Nephron progenitor cell (in vitro differentiated cells): ENCODE results near the gene MON1A.
"Not testable (repeated sequence)": the region's sequence is repeated elsewhere in the genome, so short reads cannot be mapped to it uniquely, and the experiment has no call there.

Experiments
- DNase-seq: peaks from one replicate; pipeline ENCODE4 v3.0.0; 2021
- H3K27ac Mint-ChIP-seq: 2 replicates; pipeline ENCODE4 v1.8.0; 2021; ENCODE audit warnings: mild to moderate bottlenecking, moderate library complexity, mixed read lengths
- H3K27me3 Mint-ChIP-seq: 2 replicates; pipeline ENCODE4 v1.8.0; 2021; ENCODE audit warnings: mild to moderate bottlenecking, low read depth, mixed read lengths; ENCODE audit not compliant: poor library complexity
- H3K36me3 Mint-ChIP-seq: 2 replicates; pipeline ENCODE4 v1.8.0; 2021; ENCODE audit warnings: low read depth, mixed read lengths
- H3K4me1 Mint-ChIP-seq: 2 replicates; pipeline ENCODE4 v1.8.0; 2021; ENCODE audit warnings: mixed read lengths
- H3K4me3 Mint-ChIP-seq: 2 replicates; pipeline ENCODE4 v1.8.0; 2021; ENCODE audit warnings: mild to moderate bottlenecking, moderate library complexity, mixed read lengths
- H3K9me3 Mint-ChIP-seq: 2 replicates; pipeline ENCODE4 v1.8.0; 2021; ENCODE audit warnings: mild to moderate bottlenecking, moderate library complexity, mixed read lengths
- TF ChIP-seq, protein P1 (sequence below): fragments of 200-600 bp; sonication (generic); IDR thresholded peaks from 2 replicates; pipeline ENCODE4 v1.5.0; 2021; ENCODE audit warnings: antibody characterized with exemption

MON1A gene

DNA sequence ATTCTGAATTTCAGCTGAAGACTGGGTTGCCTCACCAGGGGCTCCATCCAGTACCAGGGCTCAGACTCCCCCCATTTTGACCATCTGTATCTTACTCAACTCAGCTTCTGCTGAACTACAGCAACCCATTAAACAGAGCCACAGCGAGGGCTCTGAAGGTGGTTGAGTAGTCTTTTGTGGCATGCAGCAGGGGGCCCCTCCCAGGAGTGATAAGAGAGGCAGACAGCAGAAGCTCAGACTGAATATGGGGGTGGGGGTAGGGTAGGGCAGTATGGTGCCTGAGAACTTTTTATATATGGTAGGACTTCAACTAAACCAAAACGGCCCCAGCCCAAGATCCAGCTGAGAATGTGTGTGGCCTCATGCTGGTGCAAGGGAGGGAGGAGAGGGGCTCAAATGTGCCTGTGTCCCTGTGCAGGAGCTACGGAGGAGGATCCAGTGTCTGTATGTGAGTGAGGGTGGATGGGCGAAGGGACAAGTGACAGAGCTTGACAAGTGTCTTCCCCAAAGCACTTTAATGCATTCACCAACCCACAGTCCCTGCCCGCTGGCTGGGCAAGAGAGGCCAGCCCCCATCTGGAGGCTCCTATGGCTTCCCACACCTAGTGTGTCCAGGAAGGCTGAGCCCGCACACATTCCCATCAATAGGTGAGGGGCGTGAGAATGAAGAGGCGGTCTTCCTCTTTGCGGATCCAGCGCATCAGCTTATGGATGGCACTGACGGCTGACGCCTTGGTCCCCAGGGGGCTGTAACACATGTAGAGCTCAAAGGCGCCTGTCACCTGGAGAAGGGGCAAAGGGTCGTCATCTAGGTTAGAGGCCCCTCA lies 21.0 kb downstream of the MON1A start:
- TF ChIP-seq, protein P1, sequence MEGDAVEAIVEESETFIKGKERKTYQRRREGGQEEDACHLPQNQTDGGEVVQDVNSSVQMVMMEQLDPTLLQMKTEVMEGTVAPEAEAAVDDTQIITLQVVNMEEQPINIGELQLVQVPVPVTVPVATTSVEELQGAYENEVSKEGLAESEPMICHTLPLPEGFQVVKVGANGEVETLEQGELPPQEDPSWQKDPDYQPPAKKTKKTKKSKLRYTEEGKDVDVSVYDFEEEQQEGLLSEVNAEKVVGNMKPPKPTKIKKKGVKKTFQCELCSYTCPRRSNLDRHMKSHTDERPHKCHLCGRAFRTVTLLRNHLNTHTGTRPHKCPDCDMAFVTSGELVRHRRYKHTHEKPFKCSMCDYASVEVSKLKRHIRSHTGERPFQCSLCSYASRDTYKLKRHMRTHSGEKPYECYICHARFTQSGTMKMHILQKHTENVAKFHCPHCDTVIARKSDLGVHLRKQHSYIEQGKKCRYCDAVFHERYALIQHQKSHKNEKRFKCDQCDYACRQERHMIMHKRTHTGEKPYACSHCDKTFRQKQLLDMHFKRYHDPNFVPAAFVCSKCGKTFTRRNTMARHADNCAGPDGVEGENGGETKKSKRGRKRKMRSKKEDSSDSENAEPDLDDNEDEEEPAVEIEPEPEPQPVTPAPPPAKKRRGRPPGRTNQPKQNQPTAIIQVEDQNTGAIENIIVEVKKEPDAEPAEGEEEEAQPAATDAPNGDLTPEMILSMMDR, result no peak
- H3K9me3 Mint-ChIP-seq, result no peaks in the 10 kb centered on the region
- peaks cover 42% of the 10 kb centered on the region for H3K27me3 Mint-ChIP-seq
- peaks cover 16% of the 10 kb centered on the region for H3K4me1 Mint-ChIP-seq
- no peak for DNase-seq
- no peak overlapping the region for H3K4me3 Mint-ChIP-seq
- H3K36me3 Mint-ChIP-seq, result peaks cover 10% of the 10 kb centered on the region
- H3K27ac Mint-ChIP-seq, result no peak overlapping the region

DNA sequence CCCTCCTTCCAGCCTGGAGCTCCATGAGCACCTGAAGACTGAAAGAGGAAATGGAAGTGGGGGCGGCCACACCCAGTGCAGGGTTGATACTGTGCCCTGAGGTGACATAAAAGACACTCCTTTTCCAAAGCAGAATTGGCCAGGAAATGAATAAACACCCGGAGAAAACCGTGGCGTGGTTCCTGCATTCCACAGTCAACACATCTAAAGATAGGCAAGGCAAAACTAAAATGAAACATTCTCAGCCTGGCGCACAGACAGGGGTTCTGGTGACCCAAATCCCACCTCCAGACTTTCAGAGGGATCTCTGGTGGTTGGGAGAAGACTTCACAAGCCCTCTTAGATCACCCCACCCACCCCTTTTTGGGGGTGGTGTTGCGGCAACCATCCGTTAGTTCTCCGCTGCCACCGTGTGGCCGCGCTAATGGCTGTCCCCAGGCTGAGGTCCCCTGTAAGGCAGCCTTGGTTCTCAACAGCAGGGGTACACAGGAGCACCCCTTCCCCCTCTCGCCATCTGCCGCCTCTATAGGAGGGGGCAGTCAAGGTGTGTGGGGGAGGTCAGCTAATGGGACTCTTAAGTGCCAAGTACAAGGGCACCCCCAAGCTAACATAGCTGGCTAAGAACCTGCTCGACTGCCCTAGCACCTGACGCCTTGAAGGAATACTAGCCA lies 23.4 kb downstream of the MON1A start:
- DNase-seq, result peak; percentile 49
- Mint-ChIP-seq H3K4me3 (no peak overlapping the region), H3K27ac (no peak overlapping the region), H3K4me1 (peaks cover 16% of the 10 kb centered on the region), H3K9me3 (no peaks in the 10 kb centered on the region), H3K27me3 (peaks cover 33% of the 10 kb centered on the region), H3K36me3 (peaks cover 10% of the 10 kb centered on the region)
- TF ChIP-seq, protein P1, result peak; percentile 55

DNA sequence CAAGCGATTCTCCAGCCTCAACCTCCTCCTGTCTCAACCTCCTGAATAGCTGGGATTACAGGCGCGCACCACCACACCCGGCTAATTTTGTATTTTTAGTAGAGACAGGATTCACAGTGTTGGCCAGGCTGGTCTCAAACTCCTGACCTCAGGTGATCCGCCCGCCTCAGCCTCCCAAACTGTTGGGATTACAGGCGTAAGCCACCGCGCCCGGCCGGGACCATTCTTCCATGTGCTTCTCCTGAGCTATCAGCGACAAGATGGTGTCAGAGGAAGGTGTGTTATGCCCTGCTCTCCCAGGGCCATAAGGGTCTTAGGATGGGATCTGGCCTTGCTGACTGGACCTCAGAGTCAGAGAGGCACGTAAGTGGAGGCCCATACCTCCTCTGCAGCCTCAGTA lies 25.2 kb downstream of the MON1A start:
- Mint-ChIP-seq H3K27me3 (peaks cover 16% of the 10 kb centered on the region), H3K4me1 (peaks cover 12% of the 10 kb centered on the region)
- not testable (repeated sequence) for DNase-seq, H3K27ac Mint-ChIP-seq, H3K36me3 Mint-ChIP-seq, H3K4me3 Mint-ChIP-seq, H3K9me3 Mint-ChIP-seq

DNA sequence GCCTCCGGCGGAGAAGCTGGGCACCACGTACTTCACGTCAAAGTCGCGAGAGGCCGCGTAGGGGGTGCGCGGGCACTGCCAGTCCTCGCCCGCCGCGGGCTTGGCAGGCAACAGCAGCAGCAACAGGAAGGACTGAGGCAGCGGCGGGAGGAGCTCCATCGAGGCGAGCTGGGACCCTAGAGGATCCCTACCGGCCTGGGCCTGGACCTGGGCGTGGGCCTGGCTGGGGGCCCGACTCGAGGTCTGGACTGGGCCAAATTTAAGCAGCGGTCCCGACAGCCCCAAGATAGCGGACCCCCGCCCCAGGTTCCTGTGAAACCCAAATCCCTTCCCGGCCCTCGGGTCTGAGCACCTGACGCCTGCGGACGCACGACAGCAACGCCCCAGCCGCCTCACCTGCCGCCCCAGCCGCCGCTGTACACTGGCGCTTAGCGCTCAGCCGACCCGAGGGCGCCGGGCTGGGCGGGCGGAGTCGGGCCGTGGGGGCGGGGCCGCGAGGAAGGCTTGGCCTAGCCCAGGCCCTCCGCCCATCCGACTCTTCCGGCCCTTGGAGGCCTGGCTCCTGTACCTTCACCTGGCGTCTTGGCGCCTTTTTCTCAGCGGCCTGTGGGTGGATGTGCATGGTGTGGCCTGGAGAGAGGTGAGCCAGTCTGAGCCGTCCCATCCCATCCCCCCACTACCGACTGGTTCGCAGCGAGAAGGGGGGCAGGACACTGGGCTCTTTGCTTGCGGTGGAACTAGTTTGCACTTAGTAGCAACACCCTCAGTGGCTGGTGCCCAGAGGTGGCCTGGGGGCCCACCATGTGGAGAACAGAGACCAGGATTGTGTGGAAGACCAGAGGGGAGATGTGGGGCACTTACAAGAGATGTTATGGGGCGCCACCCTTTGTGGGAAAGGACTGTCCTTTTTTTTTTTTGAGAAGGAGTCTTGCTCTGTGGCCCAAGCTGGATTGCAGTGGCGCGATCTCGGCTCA lies 25.9 kb downstream of the MON1A start, which contains the start of gene MST1R:
Gene MST1R, minus strand, starts transcription at position 423 of the 974 bp plus-strand sequence. Its CDS starts 264 bp downstream, at position 159.
- H3K36me3 Mint-ChIP-seq, result no peaks in the 10 kb centered on the region
- H3K4me1 Mint-ChIP-seq, result peaks cover 12% of the 10 kb centered on the region
- H3K4me3 Mint-ChIP-seq, result peak within 1 kb of the TSS; percentile 60
- peaks cover 11% of the 10 kb centered on the region for H3K27me3 Mint-ChIP-seq
- peak; percentile 86 for DNase-seq
- no peak within 1 kb of the TSS for H3K27ac Mint-ChIP-seq
- TF ChIP-seq, protein P1, result no peak
- H3K9me3 Mint-ChIP-seq, result no peaks in the 10 kb centered on the region

DNA sequence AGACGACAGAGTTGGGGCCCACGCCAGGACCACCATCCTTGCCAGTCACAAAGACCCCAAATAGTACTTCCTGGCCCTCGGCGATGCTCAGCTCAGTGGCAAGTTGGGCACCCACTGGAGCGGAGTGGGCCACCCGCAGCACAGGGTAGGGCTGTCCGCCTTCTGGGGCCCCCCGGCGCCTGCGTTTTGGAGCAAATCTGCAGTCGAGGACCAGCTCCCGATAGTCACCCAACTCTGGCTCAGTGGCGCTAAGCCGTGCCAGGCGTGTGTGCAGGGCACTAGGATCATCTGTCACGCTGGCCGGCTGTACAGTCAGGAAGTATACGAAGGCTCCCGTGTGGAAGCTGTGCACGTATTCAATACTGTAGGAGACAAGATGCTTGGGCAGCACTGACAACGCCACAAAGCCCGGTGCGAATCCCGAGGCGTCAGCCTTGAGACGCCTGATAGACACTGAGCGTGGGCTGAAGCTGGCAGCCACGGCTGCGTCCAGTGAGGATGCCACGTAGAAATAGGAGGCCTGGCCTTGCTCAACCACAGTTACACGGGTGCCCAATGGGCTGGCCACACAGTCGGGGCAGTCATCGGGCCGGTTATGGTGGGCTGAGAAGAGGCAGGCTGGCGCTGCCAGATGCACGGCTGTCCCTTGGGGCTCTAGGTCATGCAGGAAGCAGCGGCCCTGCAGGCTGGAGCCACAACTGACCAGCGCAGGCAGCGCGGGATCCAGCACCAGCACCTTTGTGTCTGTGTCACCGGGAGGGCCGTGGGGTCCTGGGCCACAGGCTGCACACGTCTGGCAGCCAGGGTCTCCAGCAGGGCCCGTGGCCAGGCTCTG lies 26.9 kb downstream of the MON1A start:
- Mint-ChIP-seq H3K4me1 (peaks cover 12% of the 10 kb centered on the region), H3K4me3 (no peak overlapping the region), H3K36me3 (no peaks in the 10 kb centered on the region), H3K27ac (no peak overlapping the region), H3K9me3 (no peaks in the 10 kb centered on the region), H3K27me3 (peaks cover 7% of the 10 kb centered on the region)
- TF ChIP-seq, protein P1, result no peak
- no peak for DNase-seq
